ENCODE results near the gene C15orf61. TPM values are rescaled to one million over a fixed set of nuclear protein-coding genes. Genes with fewer than 3 reads are reported as not detected.

C15orf61 gene
- total and polyA plus RNA-seq, 2 of the 13 experiments (the other 11 are each of a cell fraction or from before 2014, with no cell fraction given), result 2.1 to 6.6 TPM

GRCh38 chr15:67521029-67521782, at the start of gene C15orf61 (continued):
- TF ChIP-seq SNAPC4 (CRISPR knock-in tag; IDR thresholded peaks at IDR 0.05) (no peak), E2F5 (CRISPR knock-in tag; conservative IDR thresholded peaks at IDR 0.05) (peak; percentile 48; the same call in 1 of the 2 replicates), ZBED4 (CRISPR knock-in tag; IDR thresholded peaks at IDR 0.05; ENCODE audit: borderline replicate concordance) (no peak), KLF16 (CRISPR knock-in tag; IDR thresholded peaks at IDR 0.05) (peak in 1 of 2 experiments; percentile 67; a peak in 1 of 4 replicates), ATF7-NPFF (CRISPR knock-in tag; IDR thresholded peaks at IDR 0.05; ENCODE audit: low read depth) (peak; percentile 93), CHCHD3 (CRISPR knock-in tag; IDR thresholded peaks at IDR 0.05) (peak; percentile 94), ZNF33B (CRISPR knock-in tag; IDR thresholded peaks at IDR 0.05) (peak; percentile 94), ZNF224 (CRISPR knock-in tag; IDR thresholded peaks at IDR 0.05) (0 out of 2 replicates have a peak, but pooled peaks have one; percentile 44), TFDP1 (CRISPR knock-in tag; IDR thresholded peaks at IDR 0.05; ENCODE audit: borderline replicate concordance) (peak; percentile 82), ETS1 (CRISPR knock-in tag; IDR thresholded peaks at IDR 0.05) (peak; percentile 62; the same call in 1 of the 2 replicates), GTF3A (CRISPR knock-in tag; conservative IDR thresholded peaks at IDR 0.05) (no peak), CTCF (CRISPR knock-in tag; IDR thresholded peaks at IDR 0.05) (peak; percentile 38; the same call in 1 of the 2 replicates)
